BJ (cell line): ENCODE data around the gene LTK. TPM values are rescaled to one million over a fixed set of nuclear protein-coding genes. Genes with fewer than 3 reads are reported as not detected.

ENCODE experiments used
- CTCF ChIA-PET: fragments of 350-600 bp; formaldehyde crosslinking; extraction: SDS; loops from one replicate; lab custom pipeline; 2021; ENCODE audit warnings: antibody characterized with exemption, inconsistent platforms; lab: Yijun Ruan, JAX
- POLR2A ChIA-PET: fragments of 300-600 bp; sonication (Branson Sonifier 250); formaldehyde crosslinking; extraction: SDS; loops from one replicate; lab custom pipeline; 2021; ENCODE audit warnings: antibody characterized with exemption; lab: Charles Lee
- DNase-seq: peaks from one replicate; pipeline ENCODE4 v3.0.0-alpha.2; 2011; ENCODE audit warnings: low read depth
- H3K27me3 ChIP-seq: 2 replicates; pipeline ENCODE4 v1.6.0; 2011; ENCODE audit warnings: low read length; ENCODE audit not compliant: control insufficient read depth, insufficient read depth
- H3K36me3 ChIP-seq: 2 replicates; pipeline ENCODE4 v1.5.1; 2011; ENCODE audit warnings: low read length; ENCODE audit not compliant: control insufficient read depth, insufficient read depth
- H3K4me3 ChIP-seq: 2 replicates; pipeline ENCODE4 v1.5.1; 2011; ENCODE audit warnings: low read depth, mild to moderate bottlenecking, control low read depth, low read length
- CTCF ChIP-seq: IDR thresholded peaks from 2 replicates; pipeline ENCODE4 v1.5.1; 2011; ENCODE audit warnings: low read depth, mild to moderate bottlenecking, control low read depth, inconsistent platforms, low read length, moderate library complexity; ENCODE audit not compliant: insufficient read depth
- polyA plus RNA-seq: library from polyadenylated mRNA; depleted of rRNA; stranded (reverse); fragments of >200 nt; gene quantifications from 2 replicates; pipeline ENCODE4 v1.2.3, GENCODE V29; 2011

LTK gene
- polyA plus RNA-seq, 1 experiment: 0.11 TPM

GRCh38 chr15:41560572-41560874 is 46.9 kb upstream of the LTK start:
- Histone ChIP-seq H3K27me3 (no peaks in the 10 kb centered on the region), H3K36me3 (no peaks in the 10 kb centered on the region; the same call in 1 of the 2 replicates), H3K4me3 (no peak overlapping the region)
- ChIA-PET CTCF (interaction anchor here (0.7 kb wide), 1 partner anchor 11 kb away, joined by 3 read pairs; no protein-coding TSS in a partner anchor), POLR2A (no interaction called here)
- no peak for DNase-seq
- no peak for TF ChIP-seq CTCF

- POLR2A ChIA-PET: no interaction called here
- no peak for DNase-seq
- H3K36me3 ChIP-seq: no peaks in the 10 kb centered on the region; the same call in 1 of the 2 replicates
- CTCF ChIA-PET: interaction anchor here (1.3 to 1.5 kb wide), 3 partner anchors 11 to 45 kb away, joined by 3 to 5 read pairs (median 4); no protein-coding TSS in a partner anchor
- no peaks in the 10 kb centered on the region for H3K27me3 ChIP-seq
- H3K4me3 ChIP-seq: peak overlapping the region; percentile 51
- TF ChIP-seq CTCF: no peak
Measured at GRCh38 chr15:41559239-41559782, 45.7 kb upstream of the LTK start.

- DNase-seq: no peak
- H3K4me3 ChIP-seq: peak within 1 kb of the TSS; percentile 51
- H3K27me3 ChIP-seq: no peaks in the 10 kb centered on the region
- POLR2A ChIA-PET: no interaction called here
- no peak for TF ChIP-seq CTCF
- no peaks in the 10 kb centered on the region; the same call in 1 of the 2 replicates for H3K36me3 ChIP-seq
- CTCF ChIA-PET: interaction anchor here (0.6 to 2.2 kb wide), 20 partner anchors 10 to 343 kb away, joined by 3 to 12 read pairs (median 4); partner anchors contain the start of genes MAPKBP1 and RPAP1
Measured at GRCh38 chr15:41558400-41559238, 45.0 kb upstream of the LTK start, which contains the start of gene TYRO3. TYRO3 (plus strand) TSS chr15:41559212; CDS start chr15:41559258, 46 bp downstream.

- POLR2A ChIA-PET: no interaction called here
- CTCF ChIA-PET: interaction anchor here (0.6 to 2.2 kb wide), 22 partner anchors 9 to 347 kb away, joined by 3 to 12 read pairs (median 4); partner anchors contain the start of genes MAPKBP1 and RPAP1
Measured at GRCh38 chr15:41557673-41558399, 44.2 kb upstream of the LTK start.

More at GRCh38 chr15:41557673-41558399, 44.2 kb upstream of the LTK start:
- no peak overlapping the region; the same call in 1 of the 2 replicates for H3K4me3 ChIP-seq
- no peaks in the 10 kb centered on the region; the same call in 1 of the 2 replicates for H3K36me3 ChIP-seq
- TF ChIP-seq CTCF: peak; percentile 94
- peak; percentile 9 for DNase-seq
- no peaks in the 10 kb centered on the region for H3K27me3 ChIP-seq
